ENCODE results near the gene GMIP. TPM values are rescaled to one million over a fixed set of nuclear protein-coding genes. Genes with fewer than 3 reads are reported as not detected.
"Not testable (repeated sequence)": the region's sequence is repeated elsewhere in the genome, so short reads cannot be mapped to it uniquely, and the experiment has no call there.

GMIP gene
- total and polyA plus RNA-seq, 4 donors = 0.89 to 6.5 (median 4.3) TPM

DNA sequence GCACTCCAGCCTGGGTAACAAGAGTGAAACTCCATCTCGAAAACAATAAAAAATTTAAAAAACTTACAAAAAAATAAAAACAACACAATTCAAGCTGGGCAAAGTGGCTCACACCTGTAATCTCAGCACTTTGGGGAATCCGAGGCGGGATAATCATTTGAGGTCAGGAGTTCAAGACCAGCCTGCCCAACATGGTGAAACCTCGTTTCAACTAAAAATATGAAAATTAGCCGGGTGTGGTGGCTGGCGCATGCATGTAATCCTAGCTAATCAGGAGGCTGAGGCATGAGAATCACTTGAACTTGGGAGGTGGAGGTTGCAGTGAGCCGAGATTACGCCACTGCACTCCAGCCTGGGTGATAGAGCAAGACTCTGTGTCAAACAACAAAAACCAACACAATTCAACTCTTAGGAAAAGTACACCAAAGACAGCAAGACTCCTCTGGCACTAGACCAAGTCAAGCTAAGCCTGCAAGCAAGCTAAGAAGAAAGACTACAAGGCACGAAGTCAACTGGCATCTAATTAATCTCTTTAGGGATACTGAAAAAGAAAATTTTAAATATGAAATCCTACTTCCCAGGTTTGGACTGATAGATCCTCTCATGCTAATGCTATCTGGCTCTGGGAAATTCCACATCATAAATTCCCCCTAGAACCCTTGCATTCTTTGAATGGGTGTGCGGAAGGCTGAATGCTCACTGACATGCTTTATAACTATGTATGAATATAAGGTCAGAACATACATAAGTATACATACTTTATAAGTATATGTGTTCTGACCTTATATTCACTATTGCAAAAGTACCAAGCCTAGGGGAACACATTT is 32.9 kb downstream of the GMIP start:
- no peak for DNase-seq (ENCODE audit: low spot score)
- Histone ChIP-seq H3K27ac (ENCODE audit: low read depth in 1 of 2, low read length in 2 of 2) (no peak overlapping the region), H3K9ac (ENCODE audit: low read depth in 1 of 2, low read length in 2 of 2) (no peak overlapping the region), H3K4me3 (ENCODE audit: low read depth in 1 of 3, low read length in 3 of 3) (no peak overlapping the region), H3K36me3 (ENCODE audit: control insufficient read depth in 4 of 4, insufficient read depth in 3 of 4, low read depth in 1 of 4, low read length in 3 of 4) (no peaks in the 10 kb centered on the region), H3K4me1 (ENCODE audit: control insufficient read depth in 4 of 4, insufficient read depth in 4 of 4, low read length in 3 of 4) (no peaks in the 10 kb centered on the region), H3K9me3 (ENCODE audit: control insufficient read depth in 4 of 4, low read length in 3 of 4) (no peaks in the 10 kb centered on the region), H3K27me3 (ENCODE audit: control insufficient read depth in 4 of 4, insufficient read depth in 4 of 4, low read length in 3 of 4) (no peaks in the 10 kb centered on the region)
- TF ChIP-seq NR2F2 (IDR thresholded peaks at IDR 0.05) = no peak
- TF ChIP-seq, protein P1, sequence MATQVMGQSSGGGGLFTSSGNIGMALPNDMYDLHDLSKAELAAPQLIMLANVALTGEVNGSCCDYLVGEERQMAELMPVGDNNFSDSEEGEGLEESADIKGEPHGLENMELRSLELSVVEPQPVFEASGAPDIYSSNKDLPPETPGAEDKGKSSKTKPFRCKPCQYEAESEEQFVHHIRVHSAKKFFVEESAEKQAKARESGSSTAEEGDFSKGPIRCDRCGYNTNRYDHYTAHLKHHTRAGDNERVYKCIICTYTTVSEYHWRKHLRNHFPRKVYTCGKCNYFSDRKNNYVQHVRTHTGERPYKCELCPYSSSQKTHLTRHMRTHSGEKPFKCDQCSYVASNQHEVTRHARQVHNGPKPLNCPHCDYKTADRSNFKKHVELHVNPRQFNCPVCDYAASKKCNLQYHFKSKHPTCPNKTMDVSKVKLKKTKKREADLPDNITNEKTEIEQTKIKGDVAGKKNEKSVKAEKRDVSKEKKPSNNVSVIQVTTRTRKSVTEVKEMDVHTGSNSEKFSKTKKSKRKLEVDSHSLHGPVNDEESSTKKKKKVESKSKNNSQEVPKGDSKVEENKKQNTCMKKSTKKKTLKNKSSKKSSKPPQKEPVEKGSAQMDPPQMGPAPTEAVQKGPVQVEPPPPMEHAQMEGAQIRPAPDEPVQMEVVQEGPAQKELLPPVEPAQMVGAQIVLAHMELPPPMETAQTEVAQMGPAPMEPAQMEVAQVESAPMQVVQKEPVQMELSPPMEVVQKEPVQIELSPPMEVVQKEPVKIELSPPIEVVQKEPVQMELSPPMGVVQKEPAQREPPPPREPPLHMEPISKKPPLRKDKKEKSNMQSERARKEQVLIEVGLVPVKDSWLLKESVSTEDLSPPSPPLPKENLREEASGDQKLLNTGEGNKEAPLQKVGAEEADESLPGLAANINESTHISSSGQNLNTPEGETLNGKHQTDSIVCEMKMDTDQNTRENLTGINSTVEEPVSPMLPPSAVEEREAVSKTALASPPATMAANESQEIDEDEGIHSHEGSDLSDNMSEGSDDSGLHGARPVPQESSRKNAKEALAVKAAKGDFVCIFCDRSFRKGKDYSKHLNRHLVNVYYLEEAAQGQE (IDR thresholded peaks at IDR 0.05) = no peak
- TF ChIP-seq JUND (IDR thresholded peaks at IDR 0.05) = no peak
- no peak for TF ChIP-seq CTCF (IDR thresholded peaks at IDR 0.05; ENCODE audit: low read depth, low read length, missing input control)
- TF ChIP-seq HNF4G (IDR thresholded peaks at IDR 0.05) = no peak
- TF ChIP-seq ATF3 (IDR thresholded peaks at IDR 0.05) = no peak
- no peak for TF ChIP-seq SP1 (IDR thresholded peaks at IDR 0.05)
- TF ChIP-seq HNF4A (conservative IDR thresholded peaks at IDR 0.05) = no peak
- TF ChIP-seq FOXA2 (IDR thresholded peaks at IDR 0.05) = no peak
- TF ChIP-seq YY1 (IDR thresholded peaks at IDR 0.05) = no peak
- whole genome bisulfite sequencing = 88% methylated on average over 10 of the region's 10 CpGs

DNA sequence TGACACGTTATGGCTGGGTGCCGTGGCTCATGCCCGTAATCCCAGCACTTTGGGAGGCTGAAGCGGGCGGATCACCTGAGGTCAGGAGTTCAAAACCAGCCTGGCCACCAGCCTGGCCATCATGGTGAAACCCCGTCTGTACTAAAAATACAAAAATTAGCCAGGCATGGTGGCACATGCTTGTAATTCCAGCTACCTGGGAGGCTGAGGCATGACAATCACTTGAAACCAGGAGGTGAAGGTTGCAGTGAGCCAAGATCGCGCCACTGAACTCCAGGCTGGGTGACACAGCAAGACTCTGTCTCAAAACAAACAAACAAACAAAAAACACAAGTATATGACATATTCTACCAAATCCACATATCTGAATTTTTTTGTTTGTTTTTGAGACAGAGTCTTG is 36.8 kb downstream of the GMIP start:
- WGBS = 88% methylated on average over 8 of the region's 8 CpGs
- H3K4me3 ChIP-seq (ENCODE audit: low read depth in 1 of 3, low read length in 3 of 3); H3K9ac ChIP-seq (ENCODE audit: low read depth in 1 of 2, low read length in 2 of 2); H3K27ac ChIP-seq (ENCODE audit: low read depth in 1 of 2, low read length in 2 of 2); H3K9me3 ChIP-seq (ENCODE audit: control insufficient read depth in 4 of 4, low read length in 3 of 4); H3K36me3 ChIP-seq (ENCODE audit: control insufficient read depth in 4 of 4, insufficient read depth in 3 of 4, low read depth in 1 of 4, low read length in 3 of 4); H3K27me3 ChIP-seq (ENCODE audit: control insufficient read depth in 4 of 4, insufficient read depth in 4 of 4, low read length in 3 of 4); H3K4me1 ChIP-seq (ENCODE audit: control insufficient read depth in 4 of 4, insufficient read depth in 4 of 4, low read length in 3 of 4); DNase-seq (ENCODE audit: low spot score): not testable (repeated sequence)

DNA sequence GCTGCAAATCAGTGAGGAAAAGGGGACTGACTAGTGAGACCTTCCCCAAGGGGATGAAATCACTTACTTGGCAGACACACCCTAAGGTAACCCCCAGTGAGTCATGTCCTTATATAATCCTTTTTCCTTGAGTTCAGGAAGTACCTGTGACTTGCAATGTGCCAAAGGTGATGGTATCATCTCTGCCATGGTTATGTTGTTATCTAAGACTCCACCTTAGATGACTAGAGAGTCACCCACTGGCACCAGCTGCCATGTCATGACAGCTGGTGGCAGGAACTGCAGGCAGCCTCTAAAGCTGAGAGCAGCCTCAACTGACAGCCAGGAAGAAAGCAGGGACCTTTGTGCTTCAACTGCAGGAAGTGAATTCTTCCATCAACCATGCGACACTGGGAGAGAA is 37.4 kb downstream of the GMIP start:
- peaks cover 0 to 2% (median 0%) of the 10 kb centered on the region in 4 donors for H3K27me3 ChIP-seq (ENCODE audit: control insufficient read depth in 4 of 4, insufficient read depth in 4 of 4, low read length in 3 of 4)
- WGBS = 67% methylated on average over 1 of the region's 1 CpG
- H3K36me3 ChIP-seq (ENCODE audit: control insufficient read depth in 4 of 4, insufficient read depth in 3 of 4, low read depth in 1 of 4, low read length in 3 of 4) = no peaks in the 10 kb centered on the region
- H3K4me1 ChIP-seq (ENCODE audit: control insufficient read depth in 4 of 4, insufficient read depth in 4 of 4, low read length in 3 of 4) = no peaks in the 10 kb centered on the region
- H3K9ac ChIP-seq (ENCODE audit: low read depth in 1 of 2, low read length in 2 of 2) = no peak overlapping the region
- peaks cover 0 to 2% (median 0%) of the 10 kb centered on the region in 4 donors for H3K9me3 ChIP-seq (ENCODE audit: control insufficient read depth in 4 of 4, low read length in 3 of 4)
- no peak overlapping the region for H3K4me3 ChIP-seq (ENCODE audit: low read depth in 1 of 3, low read length in 3 of 3)
- no peak for DNase-seq (ENCODE audit: low spot score)
- H3K27ac ChIP-seq (ENCODE audit: low read depth in 1 of 2, low read length in 2 of 2) = no peak overlapping the region
- TF ChIP-seq FOXA2 (IDR thresholded peaks at IDR 0.05) (no peak), ATF3 (IDR thresholded peaks at IDR 0.05) (no peak), YY1 (IDR thresholded peaks at IDR 0.05) (no peak), JUND (IDR thresholded peaks at IDR 0.05) (no peak), HNF4A (conservative IDR thresholded peaks at IDR 0.05) (no peak), RXRA (IDR thresholded peaks at IDR 0.05) (no peak), SP1 (IDR thresholded peaks at IDR 0.05) (no peak), TAF1 (conservative IDR thresholded peaks at IDR 0.05) (no peak), CTCF (IDR thresholded peaks at IDR 0.05; ENCODE audit: low read depth, low read length, missing input control) (no peak), RAD21 (IDR thresholded peaks at IDR 0.05) (no peak)
- TF ChIP-seq, protein P1 (IDR thresholded peaks at IDR 0.05) = no peak

Data from liver (tissue), 9 donors.